ENCODE data around the gene TRIM40. TPM values are rescaled to one million over a fixed set of nuclear protein-coding genes. Genes with fewer than 3 reads are reported as not detected.
"Not testable (repeated sequence)": the region's sequence is repeated elsewhere in the genome, so short reads cannot be mapped to it uniquely, and the experiment has no call there.

Gene TRIM40
- total RNA-seq, 2 experiments from 2014 or later: not detected

DNA sequence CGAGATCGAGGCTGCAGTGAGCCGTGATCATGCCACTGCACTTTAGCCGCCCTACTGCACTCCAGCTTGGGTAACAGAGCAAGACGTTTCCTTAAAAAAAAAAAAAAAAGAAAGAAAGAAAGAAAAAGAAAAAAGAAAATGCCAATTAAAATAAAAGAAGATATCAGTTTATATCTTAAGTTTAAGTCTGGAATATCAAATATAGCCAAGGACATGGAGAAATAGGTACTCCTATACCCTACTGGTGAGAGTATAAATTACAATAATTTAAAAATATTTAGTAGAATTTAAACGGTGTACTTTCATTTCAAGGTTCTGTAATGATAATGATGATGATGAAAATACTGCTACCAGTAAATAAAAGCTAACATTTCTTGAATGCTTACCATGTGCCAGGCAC is 19.2 kb upstream of the TRIM40 start:
- ChIA-PET CTCF (interaction anchor here (2.8 kb wide), 1 partner anchor 13 kb away, joined by 12 read pairs; no protein-coding TSS in a partner anchor), POLR2A (no interaction called here)
- ATAC-seq (no peak), DNase-seq (no peak)
- Mint-ChIP-seq H3K4me1 (peaks cover 12% of the 10 kb centered on the region), H3K36me3 (ENCODE audit: low read depth) (no peaks in the 10 kb centered on the region), H3K4me3 (no peak overlapping the region), H3K9me3 (ENCODE audit: low read depth) (no peaks in the 10 kb centered on the region), H3K27me3 (peaks cover 18% of the 10 kb centered on the region), H3K27ac (no peak overlapping the region)
- intact Hi-C loops (cut with DNase I, micrococcal nuclease): no loop called here

- H3K4me3 Mint-ChIP-seq; H3K36me3 Mint-ChIP-seq (ENCODE audit: low read depth); H3K27ac Mint-ChIP-seq; ATAC-seq; H3K9me3 Mint-ChIP-seq (ENCODE audit: low read depth); DNase-seq; H3K4me1 Mint-ChIP-seq; POLR2A ChIA-PET; intact Hi-C loops (cut with DNase I, micrococcal nuclease): not testable (repeated sequence)
- H3K27me3 Mint-ChIP-seq: peaks cover 10% of the 10 kb centered on the region
- CTCF ChIA-PET: interaction anchor here (0.7 to 1.2 kb wide), 2 partner anchors 12 to 16 kb away, joined by 3 read pairs; no protein-coding TSS in a partner anchor
Observed at GRCh38 chr6:30118691-30119090, 17.2 kb upstream of the TRIM40 start.

GRCh38 chr6:30121446-30122366 is 14.2 kb upstream of the TRIM40 start:
- no peak overlapping the region for H3K27ac Mint-ChIP-seq

DNA sequence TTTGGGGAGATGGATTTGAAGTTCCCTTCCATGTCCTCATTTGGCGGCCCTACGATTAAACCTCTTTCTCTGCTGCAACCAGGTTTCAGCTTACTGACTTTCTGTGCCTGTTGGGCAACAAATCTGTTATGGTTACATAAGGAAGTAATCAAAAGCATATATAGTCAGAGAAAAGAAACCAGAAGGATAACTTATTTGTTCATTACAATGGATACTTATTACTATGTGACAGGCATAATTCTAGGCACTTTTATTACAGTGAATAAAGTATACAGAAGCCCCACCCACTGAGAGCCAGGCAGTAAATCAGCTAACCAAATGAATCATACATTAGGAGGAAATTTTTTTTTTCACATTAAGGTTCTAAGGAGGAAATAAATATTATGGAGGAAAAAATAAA is 13.4 kb upstream of the TRIM40 start:
- POLR2A ChIA-PET: no interaction called here
- DNase-seq: no peak

More at GRCh38 chr6:30121446-30122366, 14.2 kb upstream of the TRIM40 start:
- Mint-ChIP-seq H3K9me3 (ENCODE audit: low read depth) (no peaks in the 10 kb centered on the region), H3K27me3 (peaks cover 14% of the 10 kb centered on the region), H3K4me1 (no peaks in the 10 kb centered on the region), H3K4me3 (no peak overlapping the region), H3K36me3 (ENCODE audit: low read depth) (no peaks in the 10 kb centered on the region)
- intact Hi-C loops (cut with DNase I, micrococcal nuclease): no loop called here
- no peak for DNase-seq
- POLR2A ChIA-PET: no interaction called here
- CTCF ChIA-PET: interaction anchor here (1.1 to 6.5 kb wide), 3 partner anchors 9 to 18 kb away, joined by 3 to 60 read pairs (median 5); no protein-coding TSS in a partner anchor
- no peak for ATAC-seq

GRCh38 chr6:30127238-30128093 is 8.5 kb upstream of the TRIM40 start:
- Mint-ChIP-seq H3K9me3 (ENCODE audit: low read depth) (no peaks in the 10 kb centered on the region), H3K27ac (no peak overlapping the region), H3K27me3 (peaks cover 59% of the 10 kb centered on the region), H3K36me3 (ENCODE audit: low read depth) (no peaks in the 10 kb centered on the region), H3K4me3 (no peak overlapping the region), H3K4me1 (peaks cover 24% of the 10 kb centered on the region)
- CTCF ChIA-PET: interaction anchor here (0.7 to 6.5 kb wide), 6 partner anchors 13 to 375 kb away, joined by 3 to 60 read pairs (median 4); no protein-coding TSS in a partner anchor
- DNase-seq (no peak), ATAC-seq (no peak)
- intact Hi-C loops (cut with DNase I, micrococcal nuclease): no loop called here
- POLR2A ChIA-PET: no interaction called here

More for the DNA sequence above, 13.4 kb upstream of the TRIM40 start:
- CTCF ChIA-PET: interaction anchor here (1.1 to 6.5 kb wide), 3 partner anchors 9 to 18 kb away, joined by 3 to 60 read pairs (median 5); no protein-coding TSS in a partner anchor
- Mint-ChIP-seq H3K4me1 (no peaks in the 10 kb centered on the region), H3K36me3 (ENCODE audit: low read depth) (no peaks in the 10 kb centered on the region), H3K9me3 (ENCODE audit: low read depth) (no peaks in the 10 kb centered on the region), H3K4me3 (no peak overlapping the region), H3K27ac (no peak overlapping the region), H3K27me3 (peaks cover 22% of the 10 kb centered on the region)
- intact Hi-C loops (cut with DNase I, micrococcal nuclease): no loop called here
- no peak for ATAC-seq

GRCh38 chr6:30129265-30130178 is 6.4 kb upstream of the TRIM40 start:
- Mint-ChIP-seq H3K4me1 (peaks cover 24% of the 10 kb centered on the region), H3K36me3 (ENCODE audit: low read depth) (no peaks in the 10 kb centered on the region), H3K27me3 (peaks cover 63% of the 10 kb centered on the region), H3K4me3 (no peak overlapping the region), H3K9me3 (ENCODE audit: low read depth) (no peaks in the 10 kb centered on the region), H3K27ac (no peak overlapping the region)
- CTCF ChIA-PET: interaction anchor here (0.9 to 6.0 kb wide), 7 partner anchors 10 to 89 kb away, joined by 3 to 244 read pairs (median 6); no protein-coding TSS in a partner anchor
- ATAC-seq: peak; percentile 75
- DNase-seq: no peak
- POLR2A ChIA-PET: no interaction called here
- intact Hi-C loops (cut with DNase I, micrococcal nuclease): loop anchor here (2.0 to 5.0 kb wide), 4 partner anchors 39 to 282 kb away; partner anchors contain the start of gene PPP1R11 (in 1 of the 2)

- POLR2A ChIA-PET: no interaction called here
- DNase-seq (no peak), ATAC-seq (no peak)
- peaks cover 24% of the 10 kb centered on the region for H3K4me1 Mint-ChIP-seq
- H3K27me3 Mint-ChIP-seq: peaks cover 60% of the 10 kb centered on the region
- H3K36me3 Mint-ChIP-seq (ENCODE audit: low read depth): no peaks in the 10 kb centered on the region
- H3K9me3 Mint-ChIP-seq (ENCODE audit: low read depth): no peaks in the 10 kb centered on the region
- H3K4me3 Mint-ChIP-seq: no peak overlapping the region
- H3K27ac Mint-ChIP-seq: no peak overlapping the region
- CTCF ChIA-PET: interaction anchor here (0.7 to 6.0 kb wide), 20 partner anchors 8 to 431 kb away, joined by 3 to 244 read pairs (median 4); partner anchors contain the start of gene POLR1H
- intact Hi-C loops (cut with DNase I, micrococcal nuclease): loop anchor here (2.0 to 5.0 kb wide), 4 partner anchors 39 to 283 kb away; partner anchors contain the start of gene PPP1R11 (in 1 of the 2)
Observed at GRCh38 chr6:30130179-30130679, 5.7 kb upstream of the TRIM40 start.

DNA sequence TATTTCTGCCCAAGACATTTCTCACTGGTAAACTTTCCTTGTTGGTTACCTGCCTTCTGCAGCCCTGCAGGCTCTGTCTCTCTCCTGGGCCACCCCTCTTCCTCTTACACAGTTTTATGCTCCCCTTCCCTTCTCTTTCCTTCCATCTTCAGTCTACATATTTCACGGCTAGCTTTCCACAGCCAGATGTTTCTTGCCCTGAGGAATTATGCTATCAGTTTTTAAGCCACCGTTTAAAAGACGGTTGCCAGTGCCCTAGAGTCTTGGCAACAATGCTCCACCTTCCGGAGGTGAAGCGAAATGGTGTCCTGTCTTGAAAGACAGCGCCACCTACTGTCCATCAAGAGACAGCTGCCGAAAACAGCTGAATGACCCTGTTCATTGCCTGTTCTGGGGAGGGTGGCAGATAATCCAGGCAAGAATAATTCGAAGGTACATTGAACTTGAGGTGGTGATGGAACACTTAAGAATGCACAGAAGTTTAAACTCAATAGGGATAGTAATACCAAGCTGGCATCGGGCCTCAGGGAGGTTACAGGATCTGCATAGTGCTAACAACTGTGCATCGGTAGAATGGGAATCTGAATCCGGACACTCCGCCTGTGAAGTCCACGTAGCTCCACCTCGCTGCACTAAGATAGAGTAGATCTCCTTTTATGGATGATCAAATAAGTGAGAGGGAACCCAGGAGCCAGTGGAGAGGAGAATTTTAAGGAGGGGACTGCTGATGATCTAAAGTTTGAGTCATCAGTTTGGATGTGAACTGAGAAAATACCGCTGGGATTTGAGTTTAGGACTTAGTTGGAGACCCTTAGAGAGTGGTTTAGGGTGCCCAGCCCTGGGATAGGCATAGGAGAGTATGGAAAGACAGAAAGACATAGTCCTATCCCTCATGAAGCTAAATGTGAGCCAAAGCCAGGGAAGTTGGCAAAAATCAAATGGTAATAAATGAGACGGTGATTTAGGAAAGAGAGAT is 4.8 kb upstream of the TRIM40 start:
- POLR2A ChIA-PET: no interaction called here
- intact Hi-C loops (cut with DNase I, micrococcal nuclease): loop anchor here (1.0 to 5.0 kb wide), 6 partner anchors 28 to 284 kb away; partner anchors contain the start of gene PPP1R11 (in 1 of the 2)
- DNase-seq: peak; percentile 79
- Mint-ChIP-seq H3K27ac (no peak overlapping the region), H3K4me3 (no peak overlapping the region), H3K27me3 (peaks cover 62% of the 10 kb centered on the region), H3K4me1 (peaks cover 27% of the 10 kb centered on the region), H3K36me3 (ENCODE audit: low read depth) (no peaks in the 10 kb centered on the region), H3K9me3 (ENCODE audit: low read depth) (no peaks in the 10 kb centered on the region)
- peak; percentile 90 for ATAC-seq
- CTCF ChIA-PET: interaction anchor here (0.6 to 6.0 kb wide), 35 partner anchors 8 to 1785 kb away, joined by 3 to 244 read pairs (median 4); partner anchors contain the start of genes POLR1H and TRIM26

- Mint-ChIP-seq H3K27ac (no peak overlapping the region), H3K4me1 (peaks cover 29% of the 10 kb centered on the region), H3K4me3 (no peak overlapping the region), H3K27me3 (peaks cover 58% of the 10 kb centered on the region), H3K36me3 (ENCODE audit: low read depth) (no peaks in the 10 kb centered on the region), H3K9me3 (ENCODE audit: low read depth) (no peaks in the 10 kb centered on the region)
- ChIA-PET CTCF (interaction anchor here (0.5 to 6.0 kb wide), 18 partner anchors 13 to 522 kb away, joined by 3 to 244 read pairs (median 5); no protein-coding TSS in a partner anchor), POLR2A (interaction anchor here (0.7 kb wide), 1 partner anchor 29 kb away, joined by 3 read pairs; no protein-coding TSS in a partner anchor)
- no peak for ATAC-seq
- intact Hi-C loops (cut with DNase I, micrococcal nuclease): loop anchor here (1.0 to 5.0 kb wide), 6 partner anchors 29 to 285 kb away; partner anchors contain the start of gene PPP1R11 (in 1 of the 2)
- no peak for DNase-seq
Observed at GRCh38 chr6:30131947-30132497, 3.9 kb upstream of the TRIM40 start.

Measured in activated CD4-positive, alpha-beta T cell treated with anti-CD3 and anti-CD28 coated beads for 36 hours (primary cell).